TTC549 (cell line): ENCODE measurements around the gene SCN11A.
"Not testable (repeated sequence)": the region's sequence is repeated elsewhere in the genome, so short reads cannot be mapped to it uniquely, and the experiment has no call there.

ENCODE experiments used
- FAIRE-seq: peaks from 2 replicates; lab custom pipeline; 2012; peaks lifted over from hg19 to GRCh38; lab: Jason Lieb, UNC

SCN11A gene

DNA sequence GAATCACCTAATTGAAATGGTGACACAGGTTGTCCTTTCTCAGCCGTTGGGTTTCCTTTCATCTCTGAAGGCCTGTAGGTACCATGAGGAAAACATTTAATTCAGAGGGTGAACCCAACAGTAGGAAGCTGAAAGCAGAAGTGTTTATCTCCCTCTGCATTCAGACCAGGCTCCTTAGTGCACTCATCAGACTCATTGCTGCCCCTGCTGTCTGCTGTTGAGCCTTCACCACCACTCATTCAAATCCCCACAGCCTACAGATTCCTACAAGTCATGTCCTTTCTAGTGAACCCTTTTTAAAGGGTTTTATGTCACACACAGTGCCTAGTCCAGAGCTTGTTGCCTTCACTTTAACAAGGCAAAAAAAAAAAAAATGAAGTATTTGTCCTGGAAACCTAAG, 13.5 kb upstream of the SCN11A start:
- FAIRE-seq, result no peak

DNA sequence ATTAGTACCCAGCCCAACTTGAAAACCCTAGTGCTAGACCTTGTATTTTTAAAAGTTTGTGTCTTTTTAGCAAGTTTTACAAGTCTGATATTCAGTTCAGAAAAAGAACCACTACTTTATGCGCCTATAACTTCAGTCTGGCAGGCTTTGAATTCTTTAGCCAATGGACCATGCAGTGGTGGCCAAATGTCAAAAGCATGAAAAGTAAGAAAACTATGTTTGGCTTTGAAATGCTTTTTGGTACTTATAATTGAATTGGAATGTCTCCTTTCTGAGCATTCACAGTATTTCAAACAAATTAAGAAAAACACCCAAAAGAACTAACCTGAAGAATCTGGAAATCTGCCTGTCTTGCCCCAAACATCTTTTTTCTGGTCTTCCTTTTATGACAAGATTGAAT, 12.9 kb upstream of the SCN11A start:
- no peak for FAIRE-seq

GRCh38 chr3:39063143-39063542, 11.4 kb upstream of the SCN11A start:
- no peak for FAIRE-seq

DNA sequence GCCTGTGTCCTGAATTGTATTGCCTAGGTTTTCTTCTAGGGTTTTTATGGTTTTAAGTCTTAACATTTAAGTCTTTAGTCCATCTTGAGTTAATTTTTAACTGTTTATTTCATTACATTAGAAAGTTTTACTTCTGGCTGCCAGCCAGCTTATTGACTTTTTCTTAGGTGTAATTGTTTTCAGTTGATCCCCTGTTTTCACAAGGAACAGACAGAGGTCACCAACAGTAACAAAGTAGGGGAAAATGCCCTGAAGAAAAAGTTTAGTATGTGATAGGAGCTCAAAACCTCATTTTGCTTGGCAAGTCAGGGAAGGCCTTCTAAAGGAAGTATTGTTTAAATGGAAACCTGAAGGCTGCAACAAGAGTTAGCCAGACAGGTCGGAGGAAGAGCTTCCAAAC, 10.4 kb upstream of the SCN11A start:
- FAIRE-seq, result no peak

GRCh38 chr3:39061228-39061627, 9.5 kb upstream of the SCN11A start:
- not testable (repeated sequence) for FAIRE-seq

DNA sequence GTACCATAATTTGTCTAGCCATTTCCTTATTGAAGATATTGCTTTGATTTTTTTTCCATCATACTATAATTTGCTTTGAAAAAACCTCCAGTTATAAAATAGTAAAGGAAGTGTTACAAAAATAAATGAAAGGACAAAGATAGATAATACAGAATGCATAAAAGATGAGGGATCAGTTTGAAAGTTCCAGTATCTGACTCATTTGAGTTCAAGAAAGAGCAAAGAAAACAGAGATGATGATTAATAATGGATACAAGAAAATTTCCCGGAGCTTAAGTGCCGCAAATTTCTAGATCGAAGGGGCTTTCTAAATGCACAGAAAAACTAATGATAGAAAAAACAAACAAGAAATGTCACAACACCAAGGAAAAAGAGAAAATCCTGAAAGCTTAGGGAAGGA, 4.4 kb upstream of the SCN11A start:
- no peak for FAIRE-seq

DNA sequence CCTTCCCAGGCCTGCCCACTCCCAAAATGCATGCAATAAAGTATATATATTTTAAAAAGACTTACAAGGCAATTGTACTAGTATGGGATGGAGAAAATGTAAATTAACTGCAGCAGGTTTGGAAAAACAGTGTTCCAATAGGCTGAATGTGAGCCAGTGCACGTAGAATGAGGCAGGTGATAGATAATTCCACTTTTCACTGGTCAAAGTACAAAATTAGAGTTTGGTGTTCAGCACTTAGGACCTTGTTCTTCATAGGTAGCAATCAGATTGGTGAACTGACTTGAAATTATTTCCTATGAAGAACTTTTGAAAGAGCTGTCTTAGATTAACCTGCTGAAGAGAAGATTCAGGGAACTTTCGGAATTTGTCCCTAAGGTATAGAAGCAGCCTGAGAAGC, 2.0 kb upstream of the SCN11A start:
- no peak for FAIRE-seq

- no peak for FAIRE-seq
Measured at GRCh38 chr3:39052583-39052982, 839 bp upstream of the SCN11A start.

DNA sequence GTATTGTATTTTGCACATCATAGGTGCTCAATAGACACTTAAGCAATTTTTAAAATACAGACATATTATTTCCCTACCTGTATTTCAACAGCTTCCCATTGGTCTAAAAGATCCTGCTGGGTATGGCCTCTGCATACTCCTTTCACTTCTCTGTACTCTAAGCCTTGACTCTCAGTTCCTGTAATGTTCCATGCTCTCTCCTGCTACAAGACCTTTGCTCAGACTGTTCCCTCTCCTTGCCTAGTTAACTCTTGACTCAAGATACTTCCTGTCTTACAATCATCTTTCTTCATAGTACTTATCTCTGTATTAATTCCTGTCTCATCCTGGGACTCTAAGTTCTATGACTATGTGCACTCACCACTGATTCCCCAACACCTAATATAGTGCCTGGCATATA, 1.7 kb downstream of the SCN11A start:
- no peak for FAIRE-seq

- FAIRE-seq, result no peak
Measured at GRCh38 chr3:39038165-39038564, 13.6 kb downstream of the SCN11A start.

GRCh38 chr3:39029556-39029955, 22.2 kb downstream of the SCN11A start:
- FAIRE-seq, result no peak

DNA sequence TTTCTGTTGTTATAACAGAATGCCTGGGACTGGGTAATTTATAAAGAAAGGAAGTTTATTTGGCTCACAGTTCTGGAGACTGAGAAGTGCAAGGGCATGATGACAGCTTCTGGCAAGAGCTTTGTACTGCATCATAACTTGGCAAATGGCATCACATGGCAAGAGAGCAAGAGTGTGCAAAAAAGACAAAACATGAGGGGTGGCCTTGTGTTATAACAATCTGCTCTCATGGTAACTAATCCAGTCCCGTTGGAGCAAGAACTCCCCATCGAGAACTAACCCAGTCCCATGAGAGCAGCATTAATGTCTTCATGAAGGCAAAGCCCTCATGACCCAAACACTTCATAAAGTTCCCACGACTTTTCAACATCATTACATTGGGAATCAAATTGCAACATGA, 23.2 kb downstream of the SCN11A start:
- FAIRE-seq, result no peak

- no peak for FAIRE-seq
Measured at GRCh38 chr3:39025222-39025970, 26.3 kb downstream of the SCN11A start.

DNA sequence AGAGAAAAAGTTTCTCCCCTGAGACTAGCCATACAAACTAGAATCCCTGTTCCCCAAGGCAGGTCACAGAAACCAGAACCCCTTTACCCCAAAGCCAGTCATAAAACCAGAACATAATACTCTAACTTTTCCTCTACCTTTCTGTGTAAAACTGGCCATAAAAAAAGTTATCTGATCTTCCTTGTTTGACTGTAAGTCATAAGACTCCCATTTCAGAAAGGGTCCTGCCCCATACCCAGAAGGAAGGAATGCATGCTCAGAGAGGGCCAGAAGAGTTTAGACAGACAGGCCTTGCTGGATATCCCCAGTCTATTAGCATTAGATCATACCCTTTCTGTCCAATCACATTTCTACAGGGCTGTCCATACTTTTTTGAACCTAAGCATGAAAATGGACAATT, 27.2 kb downstream of the SCN11A start:
- no peak for FAIRE-seq

- FAIRE-seq, result no peak
Measured at GRCh38 chr3:39022286-39022630, 29.5 kb downstream of the SCN11A start.

GRCh38 chr3:39021465-39022285, 30.1 kb downstream of the SCN11A start:
- FAIRE-seq, result no peak

DNA sequence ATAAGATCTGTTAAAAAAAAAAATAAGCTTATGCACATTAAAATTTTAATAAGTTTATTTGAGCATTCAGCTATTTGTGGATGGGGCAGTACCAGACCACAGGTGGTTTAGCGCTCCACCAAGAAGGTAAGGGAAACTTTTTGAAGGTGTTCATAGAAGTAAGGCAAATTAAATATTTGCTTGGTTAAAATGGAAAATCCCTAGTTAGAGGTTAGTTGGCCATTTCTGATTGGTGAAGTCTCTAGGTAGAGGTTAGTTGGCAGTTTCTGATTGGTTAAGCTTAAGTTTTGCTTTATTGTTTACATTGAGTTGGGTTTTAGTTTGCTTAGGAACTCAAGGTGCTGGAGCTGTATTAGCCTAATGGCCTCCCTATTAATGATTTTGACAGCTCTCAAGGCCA, 30.7 kb downstream of the SCN11A start:
- FAIRE-seq, result no peak

- no peak for FAIRE-seq
Measured at GRCh38 chr3:39019299-39019698, 32.4 kb downstream of the SCN11A start.

GRCh38 chr3:39015418-39015817, 36.3 kb downstream of the SCN11A start:
- FAIRE-seq, result no peak

DNA sequence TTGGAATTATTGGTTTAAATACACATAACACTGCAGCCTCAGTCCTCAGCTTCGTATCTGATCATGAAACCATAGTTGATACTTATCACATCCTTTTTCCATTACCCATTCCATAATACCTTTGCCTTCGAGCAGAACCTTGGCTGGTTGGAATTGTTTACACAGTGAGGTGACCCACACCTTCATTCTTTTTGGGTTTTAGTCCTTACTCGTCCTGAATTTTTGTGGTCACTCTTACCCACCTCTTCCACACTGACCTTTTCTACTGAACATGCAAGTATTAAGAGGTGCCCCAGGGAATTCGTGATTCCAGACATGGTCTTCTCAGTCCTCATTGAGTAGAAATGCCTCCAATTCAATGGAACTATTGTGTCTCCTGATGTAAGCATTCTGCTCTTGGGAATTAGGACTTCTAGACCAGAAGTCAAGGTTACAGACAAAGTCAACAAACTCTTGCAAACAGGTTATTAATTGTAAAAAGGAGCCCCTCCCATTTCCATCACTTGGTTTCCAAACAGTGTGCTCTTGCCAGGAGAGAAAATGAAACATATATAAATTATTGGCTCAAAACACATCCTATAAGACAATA, 37.7 kb downstream of the SCN11A start:
- FAIRE-seq, result no peak

GRCh38 chr3:39013289-39013688, 38.5 kb downstream of the SCN11A start:
- FAIRE-seq, result no peak

GRCh38 chr3:39011191-39011736, 40.5 kb downstream of the SCN11A start:
- FAIRE-seq, result no peak

DNA sequence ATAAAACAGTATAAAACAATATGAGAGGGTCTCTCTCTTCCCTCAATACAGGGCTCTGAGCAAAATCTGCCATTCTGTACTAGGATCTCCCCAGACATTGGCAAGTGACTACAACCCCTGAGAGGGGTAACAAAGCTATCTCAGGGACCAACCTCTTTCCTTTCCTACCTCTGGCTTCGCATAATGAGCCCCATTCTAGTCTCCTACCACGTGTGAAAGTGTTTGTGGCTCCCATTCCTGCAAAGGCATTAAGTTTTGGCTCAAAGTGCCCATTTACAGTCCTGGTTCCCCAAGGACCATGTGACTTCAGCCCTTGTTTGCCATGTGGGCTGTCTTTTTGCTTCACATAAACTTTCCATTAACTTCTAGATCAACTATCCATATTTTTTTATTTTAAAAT, 46.4 kb downstream of the SCN11A start:
- no peak for FAIRE-seq
